Activated CD4-positive, alpha-beta T cell treated with anti-CD3 and anti-CD28 coated beads for 4 hours (primary cell): ENCODE data around the gene TRAPPC5.
A peak's percentile ranks its signal among the peaks of the same experiment; 100 is the strongest.

ENCODE experiments used
- DNase-seq, 2 donors: peaks; one replicate each; pipeline ENCODE4 v3.0.0-alpha.2; 2020

The TRAPPC5 gene

DNA sequence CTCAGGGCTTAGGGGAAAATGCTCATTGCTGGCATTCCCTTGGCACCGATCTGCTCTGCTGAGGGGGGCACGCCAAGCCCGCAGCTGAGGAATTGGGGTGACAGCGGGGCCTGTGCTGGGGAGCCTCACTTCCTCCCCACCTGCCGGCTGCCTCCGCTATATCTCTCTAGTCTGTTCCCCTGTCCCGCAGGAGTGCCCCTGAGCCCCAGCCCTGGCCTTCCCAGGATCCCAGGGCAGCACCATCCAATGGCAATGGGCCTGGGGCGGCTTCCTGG is 34.3 kb upstream of the TRAPPC5 start:
- no peak for DNase-seq

DNA sequence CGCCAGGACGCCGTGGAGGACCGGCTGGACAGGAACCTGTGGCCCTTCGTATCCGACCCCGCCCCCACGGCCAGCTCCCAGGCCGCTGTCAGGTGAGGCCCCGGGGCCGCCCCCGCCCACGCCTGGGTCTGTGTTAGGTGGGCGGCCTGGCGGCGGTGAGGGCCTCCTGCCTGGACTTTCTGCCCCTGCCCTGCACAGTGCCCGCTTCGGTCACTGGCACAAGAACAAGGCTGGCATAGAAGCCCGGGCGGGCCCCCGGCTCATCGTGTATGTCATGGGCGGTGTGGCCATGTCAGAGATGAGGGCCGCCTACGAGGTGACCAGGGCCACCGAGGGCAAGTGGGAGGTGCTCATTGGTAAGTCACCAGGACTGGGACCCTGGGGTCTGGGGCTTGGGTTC is 33.5 kb upstream of the TRAPPC5 start:
- no peak for DNase-seq

DNA sequence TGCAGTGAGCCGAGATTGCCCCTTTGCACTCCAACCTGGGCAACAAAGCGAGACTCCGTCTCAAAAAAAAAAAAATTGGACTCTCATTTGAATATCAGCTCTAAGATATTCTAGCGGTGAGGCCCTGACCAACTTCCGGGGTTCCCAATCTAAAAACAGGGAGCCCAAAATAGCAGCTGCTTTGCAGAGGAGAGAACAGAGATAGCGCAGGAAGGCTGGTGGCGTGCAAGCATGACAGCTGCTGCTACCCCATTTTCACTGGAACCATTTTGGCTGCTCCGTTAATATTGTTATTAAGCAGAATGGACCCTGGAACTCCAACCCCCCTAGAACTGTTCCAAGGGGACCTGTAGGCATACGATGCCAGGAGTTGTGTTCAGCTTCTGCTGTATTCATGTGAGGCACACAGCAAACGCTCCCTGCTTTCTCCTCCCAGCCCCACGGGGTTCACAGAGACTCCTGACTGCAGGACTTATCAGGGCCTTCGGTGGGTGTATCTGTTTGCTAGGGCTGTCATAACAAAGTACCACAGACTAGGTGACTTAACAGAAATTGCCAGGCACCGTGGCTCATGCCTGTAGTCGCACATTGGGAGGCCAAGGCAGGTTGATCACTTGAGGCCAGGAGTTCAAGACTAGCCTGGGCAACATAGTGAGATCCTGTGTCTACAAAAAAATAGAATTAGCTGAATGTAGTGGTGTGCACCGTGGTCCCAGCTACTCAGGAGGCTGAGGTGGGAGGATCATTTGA is 32.2 kb upstream of the TRAPPC5 start:
- no peak for DNase-seq

DNA sequence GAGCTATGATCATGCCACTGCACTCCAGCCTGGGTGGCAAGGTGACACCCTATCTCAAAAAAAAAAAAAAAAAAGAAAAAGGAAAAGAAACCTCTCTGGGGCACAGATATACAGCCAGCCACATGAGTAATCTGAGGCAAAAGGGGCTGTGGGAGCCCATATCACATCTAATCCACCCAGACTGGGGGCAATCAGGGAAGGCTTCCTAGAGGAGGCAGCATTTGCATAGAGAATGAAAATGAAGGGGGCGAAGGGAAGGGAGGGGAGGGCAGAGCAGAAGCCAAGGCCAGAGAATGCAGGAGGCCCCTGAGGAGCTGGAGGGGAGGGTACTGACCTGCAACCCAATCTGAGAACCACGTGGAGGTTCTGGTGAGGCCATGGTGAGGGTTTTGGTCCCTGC is 30.5 kb upstream of the TRAPPC5 start:
- DNase-seq: no peak

DNA sequence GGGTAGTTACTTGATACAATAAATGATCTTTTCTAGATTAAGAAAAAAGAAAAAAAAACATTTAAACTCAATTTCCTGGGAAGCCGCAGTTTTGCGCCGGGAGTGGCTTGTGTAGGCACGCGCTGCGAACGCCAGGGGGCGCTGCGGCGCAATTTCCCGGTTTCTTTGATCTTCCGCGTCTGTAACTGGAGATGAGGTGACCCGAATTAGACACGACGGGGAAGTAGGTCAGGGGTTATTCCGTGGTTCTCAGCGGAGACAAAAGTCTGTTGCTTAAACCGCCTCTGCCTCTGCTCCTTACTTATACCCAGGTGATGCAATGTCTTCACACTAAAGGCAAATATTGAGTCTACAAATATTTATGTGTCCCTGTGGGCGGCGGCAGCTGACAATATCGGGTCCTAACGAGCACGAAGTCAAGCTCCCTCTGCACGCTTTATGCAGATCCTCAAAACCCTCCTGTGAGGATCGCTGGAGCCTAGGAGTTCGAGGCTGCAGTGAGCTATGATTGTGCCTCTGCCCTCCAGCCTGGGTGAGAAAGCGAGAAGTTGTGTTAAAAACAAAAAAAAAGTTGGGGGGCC is 28.5 kb upstream of the TRAPPC5 start:
- peak; percentile 77 to 88 for DNase-seq

DNA sequence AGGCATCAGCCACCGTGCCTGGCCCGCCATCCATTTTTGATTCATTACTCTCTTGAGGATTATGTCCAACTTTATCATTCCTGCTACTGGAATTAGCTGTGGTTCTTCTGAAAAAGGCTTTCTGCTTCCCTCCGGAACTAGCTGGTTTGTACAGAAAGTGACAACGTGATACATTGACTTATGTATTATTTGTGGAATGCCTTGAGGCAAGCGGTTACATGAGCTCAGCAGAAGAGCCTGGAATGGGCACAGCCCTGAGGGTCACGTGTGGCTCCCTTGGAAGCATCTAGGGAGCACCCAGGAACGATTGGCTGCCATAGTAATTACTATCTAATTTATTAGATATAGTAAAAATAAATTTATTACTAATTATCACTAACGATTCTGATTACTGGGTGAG is 26.2 kb upstream of the TRAPPC5 start:
- no peak for DNase-seq

DNA sequence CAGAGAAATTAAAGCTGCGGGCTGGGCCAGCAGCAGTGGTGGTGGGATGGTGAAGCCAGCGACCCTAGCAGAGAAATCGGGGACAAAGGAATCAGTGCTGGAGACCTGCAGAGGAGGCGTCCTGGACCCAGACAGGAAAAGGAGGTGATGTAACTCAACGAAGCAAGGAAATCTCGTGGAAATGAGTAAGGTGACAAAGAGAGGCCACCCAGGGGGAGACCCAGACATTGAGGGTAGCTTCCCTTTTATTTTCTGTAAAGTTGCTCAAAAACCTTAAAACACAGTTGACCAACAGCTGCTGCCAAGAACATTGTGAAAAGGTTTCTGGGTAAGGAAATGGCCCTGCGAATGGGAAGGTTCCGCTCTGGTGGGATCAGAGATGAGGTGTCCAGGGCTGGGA is 25.1 kb upstream of the TRAPPC5 start:
- no peak for DNase-seq

DNA sequence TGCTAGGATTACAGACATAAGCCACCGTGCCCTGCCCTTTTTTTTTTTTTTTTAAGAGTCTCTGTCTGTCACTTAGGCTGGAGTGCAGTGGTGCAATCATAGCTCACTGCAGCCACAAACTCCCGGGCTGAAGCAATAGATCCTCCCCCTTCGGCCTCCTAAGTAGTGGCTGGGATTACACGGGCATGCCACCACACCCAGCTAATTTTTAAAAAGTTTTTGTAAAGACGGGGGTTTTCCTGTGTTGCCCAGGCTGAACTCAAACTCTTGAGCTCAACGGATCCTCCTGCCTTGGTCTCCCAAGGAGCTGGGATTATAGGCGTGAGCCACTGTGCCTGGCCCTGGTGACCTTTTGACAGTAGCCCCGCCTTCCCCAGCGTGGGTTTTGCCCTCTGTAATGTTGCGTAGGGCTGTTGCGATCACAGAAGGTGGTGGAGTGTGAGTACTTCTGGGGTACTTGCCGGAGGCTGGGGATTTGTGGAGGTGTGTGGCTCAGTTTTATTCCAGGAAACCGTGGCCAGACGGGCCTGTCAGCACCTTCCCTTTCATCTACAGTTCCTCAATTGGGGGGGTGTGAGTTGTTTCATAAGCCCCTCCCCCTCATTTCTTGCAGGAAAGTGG is 23.4 kb upstream of the TRAPPC5 start:
- DNase-seq: peak in 1 of 2 donors; percentile 25

DNA sequence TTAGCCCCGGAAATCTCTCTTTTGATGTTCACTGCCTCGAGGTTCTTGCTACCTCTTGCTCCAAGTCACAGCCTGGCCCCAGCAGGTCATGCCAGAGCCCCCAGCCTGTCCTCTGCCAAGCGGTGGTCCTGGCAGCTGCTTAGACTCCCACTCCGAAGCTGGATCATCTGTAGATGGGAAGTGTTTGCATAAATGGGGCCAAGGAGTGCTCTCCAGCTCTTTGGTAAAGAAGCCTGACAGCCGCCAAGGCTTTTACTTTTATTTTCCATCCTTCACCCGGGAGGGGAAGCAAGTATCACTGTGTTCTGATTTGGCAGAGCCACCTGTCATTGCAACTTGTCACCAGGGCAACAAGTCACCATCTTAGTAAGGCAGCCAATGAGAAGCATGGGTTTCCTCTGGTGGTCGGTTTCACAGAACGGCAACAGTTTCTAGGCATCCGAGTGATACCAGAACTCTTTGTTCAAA is 22.4 kb upstream of the TRAPPC5 start:
- peak in 1 of 2 donors; percentile 25 for DNase-seq

DNA sequence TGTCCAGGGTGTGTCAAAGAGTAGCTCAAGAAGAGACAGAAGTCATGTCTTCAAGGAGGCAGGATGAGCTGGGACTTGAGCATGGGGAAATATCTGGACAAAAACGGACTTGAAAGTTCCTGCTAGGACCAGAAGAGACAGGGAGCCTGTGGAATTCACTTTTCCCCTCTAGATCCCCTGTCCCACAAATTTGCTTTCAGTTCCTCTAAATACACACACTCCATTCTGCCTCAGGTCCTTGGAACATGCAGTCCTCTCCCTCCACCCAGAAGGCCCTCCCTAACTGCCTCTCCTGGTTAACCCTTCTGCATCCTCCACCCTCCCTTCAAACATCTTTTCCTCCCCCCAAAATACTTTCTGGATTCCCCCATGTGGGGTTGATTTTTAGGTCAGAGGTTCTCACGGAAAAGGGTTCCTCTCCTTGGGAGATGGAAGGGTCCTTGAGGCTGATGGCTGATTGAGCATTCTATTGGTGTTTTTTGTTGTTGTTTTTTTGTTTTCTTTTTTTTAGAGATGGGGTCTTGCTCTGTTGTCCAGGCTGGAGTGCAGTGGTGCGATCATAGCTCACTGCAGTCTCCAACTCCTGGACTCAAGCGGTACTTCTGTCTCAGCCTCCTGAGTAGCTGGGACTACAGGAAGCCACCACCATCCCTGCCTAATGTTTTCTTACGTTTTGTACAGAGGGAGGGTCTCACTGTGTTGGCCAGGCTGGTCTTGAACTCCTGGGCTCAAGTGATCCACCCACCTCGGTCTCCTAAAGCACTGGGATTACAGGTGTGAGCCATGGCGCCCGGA is 18.7 kb upstream of the TRAPPC5 start:
- no peak for DNase-seq

DNA sequence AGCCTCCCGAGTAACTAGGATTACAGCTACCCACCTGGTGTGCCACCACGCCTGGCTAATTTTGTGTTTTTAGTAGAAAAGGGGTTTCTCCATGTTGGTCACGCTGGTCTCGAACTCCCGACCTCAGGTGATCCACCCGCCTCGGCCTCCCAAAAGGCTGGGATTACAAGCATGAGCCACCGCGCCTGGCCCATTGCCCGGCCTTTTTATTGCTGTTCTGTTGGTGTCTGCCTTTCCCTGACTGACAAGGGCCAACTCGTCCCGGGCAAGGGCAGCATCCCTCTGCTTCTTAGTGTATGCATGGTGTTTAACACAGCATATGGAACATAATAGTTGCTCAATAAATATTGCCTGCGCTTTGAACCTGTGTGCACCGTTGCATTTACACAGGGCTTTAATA is 18.0 kb upstream of the TRAPPC5 start:
- DNase-seq: no peak

DNA sequence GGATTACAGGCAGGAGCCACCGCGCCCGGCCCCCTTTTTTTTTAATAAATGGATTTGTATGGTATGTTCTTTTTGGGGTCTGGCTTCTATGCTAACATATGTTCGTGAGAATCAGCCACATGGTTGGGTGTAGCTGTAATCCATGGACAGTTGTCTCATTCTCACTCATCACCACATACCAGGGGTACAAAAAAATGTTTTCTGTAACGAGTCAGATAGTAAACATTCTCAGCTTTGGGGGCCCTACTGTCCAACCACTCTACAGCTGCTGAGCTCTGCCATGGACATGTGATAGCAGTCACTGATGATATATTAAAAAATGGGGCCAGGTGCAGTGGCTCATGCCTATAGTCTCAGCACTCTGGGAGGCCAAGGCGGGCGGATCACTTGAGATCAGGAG is 16.9 kb upstream of the TRAPPC5 start:
- DNase-seq: no peak

DNA sequence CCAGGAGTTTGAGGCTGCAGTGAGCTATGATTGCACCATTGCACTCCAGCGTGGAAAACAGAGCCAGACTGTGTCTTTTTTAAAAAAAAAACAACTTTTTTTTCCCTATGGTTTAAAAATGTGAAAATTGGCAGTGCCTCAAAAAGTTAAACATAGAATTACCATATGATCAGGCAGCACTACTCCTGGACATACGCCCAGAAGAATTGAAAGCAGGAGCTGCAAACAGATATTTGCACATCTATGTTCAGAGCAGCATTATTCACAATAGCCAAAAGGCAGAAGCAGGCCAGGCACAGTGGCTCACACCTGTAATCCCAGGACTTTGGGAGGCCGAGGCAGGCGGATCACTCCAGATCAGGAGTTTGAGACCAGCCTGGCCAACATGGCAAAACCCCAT is 15.6 kb upstream of the TRAPPC5 start:
- DNase-seq: no peak

DNA sequence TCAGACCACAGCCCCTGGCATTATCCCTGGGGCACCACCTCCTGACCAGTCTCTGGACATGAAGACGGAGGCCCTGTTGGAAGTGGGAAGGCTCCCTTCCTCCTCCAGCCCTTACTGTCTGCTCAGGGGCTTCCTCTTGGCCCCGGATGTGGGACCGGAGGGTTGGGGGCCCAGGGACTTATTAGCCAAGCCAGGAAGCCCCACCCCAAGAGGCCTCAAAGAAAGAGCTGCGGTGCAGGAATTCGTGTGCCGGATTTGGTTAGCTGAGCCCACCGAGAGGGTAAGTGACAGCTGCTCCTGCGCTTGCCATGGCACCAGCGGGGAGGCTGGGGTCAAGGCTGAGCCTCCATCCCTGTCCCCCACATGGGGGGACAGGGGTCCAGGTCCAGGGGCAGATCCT is 11.8 kb upstream of the TRAPPC5 start, which contains the start of gene RETN:
Gene RETN (plus strand): TSS at position 208 of the 400 bp plus-strand sequence. CDS start 278 bp downstream, outside the sequence.
- no peak for DNase-seq

DNA sequence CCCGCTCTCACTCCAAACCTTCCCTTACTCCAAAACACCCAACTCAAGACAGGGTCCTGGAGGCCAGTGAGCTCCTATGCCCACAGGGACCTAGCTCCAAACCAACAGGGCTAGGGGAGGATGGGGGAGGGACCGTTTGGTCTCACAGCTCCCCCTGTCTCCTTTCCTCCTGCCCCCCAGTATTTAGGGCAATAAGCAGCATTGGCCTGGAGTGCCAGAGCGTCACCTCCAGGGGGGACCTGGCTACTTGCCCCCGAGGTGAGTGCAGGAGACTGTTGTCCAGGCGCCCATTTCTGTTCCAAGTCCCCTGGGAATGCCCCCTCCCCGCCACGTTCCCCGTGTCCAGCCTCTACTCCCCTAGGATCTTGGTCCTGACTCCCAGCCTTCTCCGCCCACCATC is 11.0 kb upstream of the TRAPPC5 start:
- no peak for DNase-seq

DNA sequence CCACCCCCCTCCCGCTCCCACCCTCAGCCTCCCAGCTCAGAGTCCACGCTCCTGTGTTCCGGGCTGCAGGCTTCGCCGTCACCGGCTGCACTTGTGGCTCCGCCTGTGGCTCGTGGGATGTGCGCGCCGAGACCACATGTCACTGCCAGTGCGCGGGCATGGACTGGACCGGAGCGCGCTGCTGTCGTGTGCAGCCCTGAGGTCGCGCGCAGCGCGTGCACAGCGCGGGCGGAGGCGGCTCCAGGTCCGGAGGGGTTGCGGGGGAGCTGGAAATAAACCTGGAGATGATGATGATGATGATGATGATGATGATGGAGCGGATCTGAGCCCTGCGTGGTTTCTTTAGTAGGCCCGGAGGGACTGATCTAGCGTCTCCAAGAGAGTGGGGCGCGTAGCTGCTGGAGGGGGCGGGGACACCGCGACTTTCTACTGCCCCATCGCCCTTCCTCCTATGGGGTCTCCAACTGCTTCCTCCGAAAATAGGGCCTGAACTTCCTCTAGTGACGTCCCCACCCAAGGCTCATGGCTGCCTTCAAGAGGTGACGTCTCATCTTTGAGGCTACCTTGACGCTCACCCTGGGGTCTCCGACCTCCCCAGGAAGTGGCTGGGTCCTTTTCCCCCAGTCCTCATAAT is 10.4 kb upstream of the TRAPPC5 start:
- DNase-seq: no peak

DNA sequence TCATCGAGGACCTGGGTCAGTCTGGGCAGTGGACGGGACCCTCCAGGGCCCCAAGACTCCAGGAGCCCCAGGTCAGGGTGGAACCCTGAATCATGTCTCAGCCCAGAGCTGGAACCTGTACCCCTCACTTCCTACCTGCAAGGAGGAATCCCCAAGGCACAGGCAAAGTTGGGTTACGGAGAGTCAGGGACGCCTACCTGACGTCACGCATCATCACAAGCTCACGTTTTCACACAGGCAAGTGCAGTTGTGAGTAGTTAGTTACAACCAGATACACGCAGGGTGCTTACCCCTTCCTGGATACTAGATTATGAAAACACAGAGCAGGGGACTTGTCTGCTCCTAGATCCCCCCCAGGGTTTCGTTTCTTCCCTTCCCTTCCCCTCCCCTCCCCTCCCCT is 9.8 kb upstream of the TRAPPC5 start:
- DNase-seq: no peak

DNA sequence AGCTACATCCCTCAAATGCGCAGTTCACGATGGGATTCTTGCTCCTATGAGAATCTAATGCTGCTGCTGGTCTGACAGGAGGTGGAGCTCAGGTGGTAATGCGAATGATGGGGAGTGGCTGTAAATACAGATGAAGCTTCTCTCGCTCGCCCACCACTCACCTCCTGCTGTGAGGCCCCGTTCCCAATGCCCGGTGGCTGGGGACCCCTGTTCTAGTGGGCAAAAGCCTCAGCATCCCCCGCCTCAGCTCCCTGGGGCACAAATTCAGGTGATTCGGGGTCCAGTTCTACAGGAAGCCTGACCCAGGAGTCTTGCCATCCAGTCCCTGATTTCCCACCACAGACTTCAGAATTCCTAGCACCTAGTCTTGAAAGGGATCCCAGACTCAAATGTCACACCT is 8.1 kb upstream of the TRAPPC5 start:
- no peak for DNase-seq

DNA sequence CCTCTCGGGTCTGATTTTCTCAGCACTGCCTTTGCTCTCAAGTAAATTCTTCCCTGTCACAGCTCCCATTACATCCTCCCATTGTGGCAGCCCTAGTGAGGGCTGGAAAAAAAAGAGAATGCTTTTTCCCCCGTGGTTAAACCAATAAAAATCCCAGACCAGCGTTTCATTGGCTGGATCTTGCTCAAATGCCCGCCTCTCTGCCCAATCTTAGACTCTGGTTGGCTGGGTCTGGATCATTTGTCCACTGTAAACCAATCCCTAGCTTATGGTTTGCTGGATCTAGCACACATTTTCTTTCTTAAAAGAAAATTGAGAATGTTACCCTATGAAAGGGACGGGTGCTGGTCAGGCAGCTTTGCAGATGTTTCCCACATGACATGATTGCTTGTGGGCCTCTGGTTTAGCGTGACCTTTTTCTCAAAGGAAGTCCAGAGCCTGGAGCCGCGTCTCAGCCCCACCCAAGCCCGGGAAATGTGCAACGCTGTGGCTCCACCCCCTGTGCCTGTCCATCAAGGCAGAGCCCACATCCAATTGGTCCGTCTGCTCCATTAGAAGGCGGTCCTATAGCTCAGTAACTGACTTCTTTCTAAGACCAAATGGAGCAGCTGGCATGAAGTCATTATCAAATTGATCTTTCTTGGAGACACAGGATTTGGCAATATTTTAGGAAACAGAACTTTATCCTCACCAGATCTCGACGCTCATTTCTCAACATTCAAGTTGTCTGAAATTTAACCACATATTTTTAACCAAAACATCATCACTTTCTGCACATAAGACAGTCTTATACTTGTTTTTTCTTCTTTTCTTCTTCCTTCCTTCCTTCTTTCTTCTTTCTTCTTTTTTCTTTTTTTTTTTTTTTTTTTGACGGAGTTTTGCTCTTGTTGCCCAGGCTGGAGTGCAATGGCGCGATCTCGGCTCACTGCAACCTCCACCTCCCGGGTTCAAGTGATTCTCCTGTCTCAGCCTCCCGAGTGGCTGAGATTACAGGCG is 6.3 kb upstream of the TRAPPC5 start:
- DNase-seq: no peak

DNA sequence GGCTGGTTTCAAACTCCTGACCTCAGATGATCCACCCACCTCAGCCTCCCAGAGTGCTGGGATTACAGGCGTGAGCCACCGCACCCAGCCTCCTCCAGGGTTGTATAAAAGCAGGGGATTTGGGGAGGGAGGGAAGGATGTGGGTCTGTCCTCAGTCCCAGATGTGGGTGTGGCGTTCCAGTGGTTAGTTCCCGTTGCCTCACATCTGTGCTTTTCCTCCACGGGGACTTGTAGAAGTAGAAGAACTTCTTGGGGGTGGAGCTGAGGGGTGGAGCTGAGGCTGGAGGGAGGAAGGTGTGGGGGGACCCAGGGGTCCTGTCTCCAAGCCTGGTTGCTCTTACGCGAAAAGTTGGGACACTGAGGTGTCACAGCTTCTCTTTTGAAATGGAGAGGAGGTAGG is 4.3 kb upstream of the TRAPPC5 start:
- no peak for DNase-seq

DNA sequence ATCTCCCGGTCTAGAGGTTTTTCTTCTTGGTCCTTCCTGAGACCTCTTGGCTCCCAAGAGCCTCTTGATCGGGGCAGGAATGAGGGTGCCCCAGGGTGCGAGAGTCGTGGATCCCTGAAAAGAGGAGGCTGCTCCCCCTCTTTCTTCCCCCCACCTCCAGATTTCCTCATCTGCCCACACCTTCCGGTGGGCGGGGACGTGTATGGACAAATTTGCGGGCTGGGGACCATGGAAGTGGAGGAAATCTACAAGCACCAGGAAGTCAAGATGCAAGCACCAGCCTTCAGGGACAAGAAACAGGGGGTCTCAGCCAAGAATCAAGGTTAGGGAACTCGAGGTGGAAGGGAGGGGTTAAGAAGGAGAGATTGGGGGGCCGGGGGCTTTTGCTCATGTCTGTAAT is 3.8 kb upstream of the TRAPPC5 start, which contains the start of gene MCEMP1:
Gene MCEMP1 (plus strand): TSS at position 237 of the 400 bp plus-strand sequence. CDS start 31 bp downstream, at position 268.
- no peak for DNase-seq
